Femur (tissue), 1 donor: Measurements from ENCODE around the gene ATXN7L1.
A peak's percentile ranks its signal among the peaks of the same experiment; 100 is the strongest.

Experiments used
- DNase-seq: peaks from one replicate; pipeline ENCODE4 v3.0.0-alpha.2; 2017

The ATXN7L1 gene

DNA sequence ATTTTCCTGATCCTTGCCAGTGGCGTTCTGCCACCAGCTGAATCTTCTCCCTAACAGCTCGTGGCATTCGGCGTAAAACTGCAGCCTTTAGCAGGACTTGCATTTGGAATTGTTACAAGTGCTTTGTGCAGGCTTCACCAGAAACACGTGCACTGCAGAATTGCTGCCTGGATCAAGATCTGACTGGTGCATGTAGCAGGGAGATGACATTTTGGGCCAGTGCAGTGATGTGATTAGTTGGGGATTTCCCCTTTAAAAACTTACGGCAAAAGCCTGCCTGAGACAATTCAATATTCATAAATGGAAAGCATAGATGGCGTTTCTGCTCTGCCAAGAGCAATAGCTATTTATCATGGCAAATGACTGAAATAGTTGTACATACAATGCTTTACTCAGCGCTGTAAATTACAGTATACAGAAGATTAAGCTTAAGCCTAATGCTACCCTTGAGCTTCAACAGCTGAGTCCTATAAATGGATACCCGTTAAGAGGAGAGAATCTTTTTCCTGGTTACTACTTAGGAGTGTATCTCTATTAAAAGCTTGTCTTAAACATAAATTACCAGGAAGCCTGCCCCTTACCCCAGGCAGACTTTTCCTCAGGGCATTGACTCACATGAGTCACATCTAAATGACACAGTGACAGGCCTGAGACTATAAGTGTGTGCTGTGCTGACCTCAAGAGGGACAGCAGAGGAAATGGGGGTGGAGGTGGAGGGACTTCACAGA lies 106.3 kb downstream of the ATXN7L1 start:
- peak; percentile 49 for DNase-seq

- DNase-seq, result no peak
Observed at GRCh38 chr7:105768898-105769507, 107.4 kb downstream of the ATXN7L1 start.

GRCh38 chr7:105768117-105768516 lies 108.3 kb downstream of the ATXN7L1 start:
- DNase-seq, result no peak

DNA sequence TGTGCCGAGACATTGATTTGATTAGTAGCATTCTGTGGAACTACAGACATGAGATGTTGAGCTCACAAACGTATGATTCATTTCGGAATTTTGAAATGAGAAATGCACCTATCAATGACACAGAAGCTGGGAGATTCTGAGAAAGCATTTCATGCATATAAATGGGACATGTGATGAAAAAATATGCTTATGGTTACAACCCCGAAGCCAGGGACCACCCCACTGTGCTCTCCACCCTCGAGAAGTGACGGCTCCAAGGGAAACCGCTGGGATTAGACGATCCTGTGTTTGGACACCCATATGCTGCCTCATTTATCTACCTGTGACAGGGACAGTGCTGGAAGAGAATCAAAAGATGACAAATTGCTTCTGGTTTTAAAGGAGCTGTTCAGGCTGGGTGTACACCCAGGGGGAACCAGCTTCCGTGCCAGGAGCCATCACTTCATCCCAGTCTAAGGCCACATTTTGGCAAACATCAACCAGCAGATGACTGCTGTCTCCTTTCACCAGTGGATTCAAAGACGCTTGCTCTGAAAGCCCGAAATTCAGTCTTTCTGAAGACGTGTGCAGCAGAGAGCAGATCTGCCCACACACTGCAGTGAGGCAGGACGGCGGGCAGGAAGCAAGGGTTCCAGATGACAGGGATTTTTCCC lies 109.9 kb downstream of the ATXN7L1 start:
- no peak for DNase-seq

- no peak for DNase-seq
Observed at GRCh38 chr7:105765846-105766245, 110.6 kb downstream of the ATXN7L1 start.

DNA sequence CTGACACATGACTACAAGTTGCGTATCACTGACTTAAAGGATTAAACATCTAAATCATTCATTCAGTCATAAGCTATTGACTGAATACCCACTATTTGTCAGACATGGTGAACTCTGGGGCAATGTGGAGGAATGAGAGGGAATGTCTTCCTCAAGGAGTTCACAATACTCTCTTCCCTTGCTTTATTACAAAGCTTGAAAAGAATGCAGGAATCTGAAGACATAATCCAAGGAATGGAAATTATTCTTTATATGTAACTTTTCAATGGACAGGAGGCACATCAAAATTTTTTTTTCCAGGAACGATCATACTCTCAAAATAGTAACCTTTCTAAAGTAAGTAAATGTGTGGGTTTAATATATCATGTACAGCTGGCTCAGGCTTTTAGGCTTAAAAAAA lies 111.9 kb downstream of the ATXN7L1 start:
- no peak for DNase-seq

DNA sequence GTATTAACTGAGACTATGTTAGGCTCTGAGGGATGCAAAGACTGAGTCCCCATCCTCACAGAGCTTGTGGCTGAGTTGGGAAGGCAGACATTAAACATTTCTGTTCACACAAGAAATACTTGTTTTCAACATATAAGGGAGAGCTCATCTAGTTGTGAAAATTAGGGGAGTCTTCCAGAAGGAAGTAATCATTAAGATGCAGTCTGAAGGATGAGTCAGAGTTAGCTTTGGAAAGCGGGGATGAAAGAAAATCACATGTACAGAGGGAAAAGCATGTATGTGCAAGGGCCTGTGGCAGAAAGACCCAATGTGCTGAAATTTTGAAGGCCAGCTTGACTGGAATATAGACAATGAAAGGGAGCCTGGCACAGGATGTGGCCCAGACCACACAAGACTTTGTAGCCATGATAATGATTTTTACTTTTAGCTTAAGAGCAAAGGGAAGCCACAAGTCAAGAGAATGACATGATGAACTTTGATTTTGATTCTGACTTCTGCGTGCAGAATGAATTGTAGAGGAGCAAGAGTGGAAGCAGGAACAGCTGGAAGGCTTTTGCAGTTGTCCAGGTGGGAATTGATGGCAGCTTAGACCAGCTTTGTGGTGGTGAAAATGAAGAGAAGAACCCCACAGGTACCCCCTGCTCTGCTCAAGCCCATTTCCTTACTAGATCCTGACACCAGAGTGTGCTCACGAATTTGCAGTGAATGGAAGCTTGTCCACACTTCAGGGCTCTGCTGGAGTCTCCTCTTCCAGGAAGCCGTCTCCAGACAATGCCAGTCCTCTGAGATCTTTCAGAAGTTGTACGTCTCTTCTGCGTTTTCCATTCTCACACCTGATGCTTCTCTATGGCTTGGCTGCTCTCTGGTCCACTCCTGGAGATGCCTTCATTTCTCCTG lies 115.6 kb downstream of the ATXN7L1 start:
- no peak for DNase-seq

DNA sequence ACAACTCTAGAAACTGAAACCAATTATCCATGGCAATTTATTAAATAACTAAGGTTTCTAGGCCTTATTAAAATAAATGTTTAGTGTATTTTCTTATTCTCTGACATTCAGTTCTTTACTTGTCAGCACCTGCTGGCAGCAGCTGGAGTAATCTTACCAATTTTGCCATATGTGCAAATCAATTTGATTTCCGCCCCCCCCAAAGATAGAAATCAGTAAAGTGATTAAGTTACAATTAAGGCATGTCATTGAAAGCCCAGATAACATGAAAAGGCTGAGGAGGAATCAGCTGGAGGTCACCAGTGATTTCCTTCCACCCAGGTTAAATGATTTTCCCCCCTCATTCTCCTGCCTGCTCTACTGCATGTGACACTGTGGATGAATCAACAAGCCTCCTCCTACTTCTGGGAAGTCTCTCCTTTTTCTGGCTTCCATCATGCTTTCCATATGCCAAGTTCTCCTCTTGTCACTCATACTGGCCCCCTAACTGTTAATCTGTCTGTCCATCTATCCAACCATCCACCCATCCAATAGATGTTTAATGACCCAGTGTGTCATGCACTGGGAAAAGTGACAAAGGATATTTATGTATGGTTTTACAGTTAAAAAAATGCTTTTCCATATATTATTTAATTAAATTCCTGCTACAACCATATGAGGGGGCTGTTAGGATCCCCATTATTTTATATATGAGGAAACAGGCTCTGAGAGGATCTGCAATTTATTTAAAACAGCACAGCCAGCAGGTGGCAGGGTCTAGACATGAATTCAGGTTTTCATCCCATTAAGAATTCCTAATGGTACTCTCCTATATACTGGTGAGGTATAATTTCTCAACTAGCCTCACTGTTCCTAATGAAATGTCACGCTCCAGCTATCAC lies 116.5 kb downstream of the ATXN7L1 start:
- peak; percentile 48 for DNase-seq

GRCh38 chr7:105756367-105756766 lies 120.0 kb downstream of the ATXN7L1 start:
- no peak for DNase-seq

GRCh38 chr7:105752671-105753275 lies 123.6 kb downstream of the ATXN7L1 start:
- DNase-seq, result no peak

GRCh38 chr7:105751054-105751453 lies 125.3 kb downstream of the ATXN7L1 start:
- DNase-seq, result no peak

DNA sequence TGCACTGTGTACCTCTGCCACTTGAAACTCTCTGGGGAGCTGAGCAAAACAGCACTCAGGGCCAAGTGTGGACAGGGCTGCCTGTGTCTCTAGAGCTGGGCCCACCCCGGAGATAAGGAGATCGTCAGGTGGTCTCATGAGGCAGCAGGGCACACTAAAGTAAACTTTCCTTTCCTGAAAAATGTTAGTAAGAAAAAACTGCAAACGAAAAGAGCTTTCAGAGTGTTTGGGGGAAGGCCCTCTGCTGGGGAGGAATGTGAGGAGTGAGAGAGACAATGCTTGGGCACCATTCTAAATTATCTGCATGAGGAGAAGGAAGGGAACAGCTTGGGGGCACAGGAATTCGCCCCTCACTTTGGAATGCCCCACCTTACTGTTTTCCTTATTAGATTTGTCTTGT lies 127.7 kb downstream of the ATXN7L1 start:
- DNase-seq, result no peak

GRCh38 chr7:105745681-105746330 lies 130.6 kb downstream of the ATXN7L1 start:
- no peak for DNase-seq

- DNase-seq, result no peak
Observed at GRCh38 chr7:105744258-105744657, 132.1 kb downstream of the ATXN7L1 start.

DNA sequence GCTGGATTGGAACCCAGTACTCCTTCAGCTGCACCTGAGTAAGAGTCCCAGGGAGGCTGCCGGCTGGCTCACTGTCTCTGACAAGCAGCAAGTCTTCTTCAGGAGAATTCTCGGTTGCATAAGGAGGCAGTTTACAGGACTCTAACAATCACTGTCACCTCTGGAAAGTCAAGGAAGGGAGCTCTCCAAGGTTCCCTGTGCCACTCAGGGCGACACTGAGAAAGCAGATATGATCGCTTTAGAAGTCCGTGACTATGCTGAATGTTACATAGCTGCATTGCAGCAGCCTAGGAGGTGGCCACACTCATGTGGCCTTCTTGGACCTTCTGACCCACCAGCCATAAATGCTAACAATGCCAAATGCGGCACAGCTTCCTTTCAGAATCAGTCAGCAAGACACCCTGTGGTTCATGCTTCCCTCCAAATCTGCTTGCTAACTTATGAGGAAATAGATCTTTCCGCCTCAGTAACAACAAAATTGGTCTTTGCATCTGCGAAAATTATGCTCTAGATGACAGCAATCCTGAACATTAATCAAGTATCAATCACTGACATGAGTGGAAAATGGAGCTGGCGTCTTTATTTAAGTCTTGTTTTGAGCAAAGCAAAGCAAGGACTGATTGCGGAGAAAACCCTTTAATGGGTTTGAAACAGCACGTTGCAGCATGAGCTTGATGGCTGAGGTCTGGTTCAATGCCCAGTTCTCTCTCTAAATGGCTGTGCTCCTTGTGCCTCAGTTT lies 132.9 kb downstream of the ATXN7L1 start:
- no peak for DNase-seq

GRCh38 chr7:105742787-105743186 lies 133.6 kb downstream of the ATXN7L1 start:
- DNase-seq, result no peak

GRCh38 chr7:105741982-105742381 lies 134.4 kb downstream of the ATXN7L1 start:
- DNase-seq, result no peak

- no peak for DNase-seq
Observed at GRCh38 chr7:105738133-105738532, 138.3 kb downstream of the ATXN7L1 start.

GRCh38 chr7:105734233-105734632 lies 142.2 kb downstream of the ATXN7L1 start:
- no peak for DNase-seq

DNA sequence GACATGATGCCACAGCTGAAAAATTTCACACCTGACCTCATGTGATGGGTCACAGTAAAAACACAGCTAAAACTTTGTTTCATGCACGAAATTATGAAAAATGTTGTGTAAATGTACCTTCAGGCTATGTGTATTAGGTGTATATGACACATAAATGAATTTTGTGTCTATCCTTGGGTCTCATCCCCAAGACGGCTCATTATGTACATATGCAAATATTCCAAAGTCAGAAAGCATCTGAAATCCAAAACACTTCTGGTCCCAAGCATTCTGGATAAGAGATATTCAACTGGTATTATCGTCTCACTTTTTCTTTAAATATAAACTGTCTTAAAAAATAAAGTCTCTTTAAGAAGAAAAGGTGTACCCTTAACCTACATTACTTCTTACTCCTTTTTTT lies 145.4 kb downstream of the ATXN7L1 start:
- DNase-seq, result no peak
